Fibroblast of lung (primary cell): ENCODE data around the gene SLPI. TPM values are rescaled to one million over a fixed set of nuclear protein-coding genes. Genes with fewer than 3 reads are reported as not detected.

Experiments
- DNase-seq, 2 donors: peaks; one replicate each; pipeline versions ENCODE4 v3.0.0 to v3.0.0-alpha.2; 2010; ENCODE audit warnings: low read depth in 2 of 2
- H2AFZ ChIP-seq: 2 replicates; pipeline ENCODE4 v1.5.1; 2012; ENCODE audit warnings: low read length, control low read depth, inconsistent platforms
- H3K27ac ChIP-seq: 2 replicates; pipeline ENCODE4 v1.5.1; 2011; ENCODE audit warnings: low read length, control low read depth; ENCODE audit not compliant: insufficient read depth
- H3K27me3 ChIP-seq: 2 replicates; pipeline ENCODE4 v1.5.1; 2011; ENCODE audit warnings: mild to moderate bottlenecking, low read length; ENCODE audit not compliant: control insufficient read depth, insufficient read depth
- H3K36me3 ChIP-seq: 2 replicates; pipeline ENCODE4 v1.5.1; 2011; ENCODE audit warnings: low read length; ENCODE audit not compliant: control insufficient read depth, insufficient read depth
- H3K4me1 ChIP-seq: 2 replicates; pipeline ENCODE4 v1.5.1; 2011; ENCODE audit warnings: low read length; ENCODE audit not compliant: control insufficient read depth, insufficient read depth; ENCODE audit errors: extremely low read depth
- H3K4me2 ChIP-seq: 2 replicates; pipeline ENCODE4 v1.5.1; 2011; ENCODE audit warnings: low read length, control low read depth; ENCODE audit not compliant: insufficient read depth; ENCODE audit errors: extremely low read depth
- H3K4me3 ChIP-seq, 4 experiments: fragments of 200-600 bp in 1 of 4; sonication (generic) in 1 of 4; replicated peaks in 1 of 4; 2 replicates each; pipeline ENCODE4 v1.5.1; 2011 to 2016; ENCODE audit warnings: low read length in 4 of 4, low read depth in 3 of 4, mild to moderate bottlenecking in 3 of 4, control low read depth in 2 of 4, inconsistent platforms in 1 of 4, mixed read lengths in 1 of 4; ENCODE audit not compliant: insufficient read depth in 1 of 4; ENCODE audit errors: control extremely low read depth in 1 of 4
- H3K79me2 ChIP-seq: 2 replicates; pipeline ENCODE4 v1.5.1; 2012; ENCODE audit warnings: mild to moderate bottlenecking, low read length, inconsistent platforms; ENCODE audit not compliant: control insufficient read depth, insufficient read depth
- H3K9ac ChIP-seq: 2 replicates; pipeline ENCODE4 v1.5.1; 2011; ENCODE audit warnings: mild to moderate bottlenecking, low read length, control low read depth; ENCODE audit not compliant: insufficient read depth
- H3K9me3 ChIP-seq: 2 replicates; pipeline ENCODE4 v1.5.1; 2012; ENCODE audit warnings: low read depth, low read length; ENCODE audit not compliant: control insufficient read depth, insufficient read depth
- H4K20me1 ChIP-seq: 2 replicates; pipeline ENCODE4 v1.5.1; 2011; ENCODE audit warnings: low read length; ENCODE audit not compliant: control insufficient read depth, insufficient read depth; ENCODE audit errors: extremely low read depth
- CTCF ChIP-seq, 2 donors: IDR thresholded peaks in 1 of 2; conservative IDR thresholded peaks in 1 of 2; 1 replicate in 1 of 2; 2 replicates in 1 of 2; pipeline ENCODE4 v1.5.1; 2011 to 2012; ENCODE audit warnings: low read length in 2 of 2, control low read depth in 1 of 2, inconsistent platforms in 1 of 2, low read depth in 1 of 2, mild to moderate bottlenecking in 1 of 2
- EZH2 ChIP-seq: IDR thresholded peaks from 2 replicates; pipeline ENCODE4 v1.5.1; 2012; ENCODE audit warnings: low read length, control low read depth, mild to moderate bottlenecking; ENCODE audit errors: missing control alignments
- polyA plus RNA-seq, 2 donors: library from polyadenylated mRNA; depleted of rRNA in 1 of 2; stranded (reverse) in 1 of 2; unstranded in 1 of 2; fragments of >200 nt; gene quantifications; 2 replicates each; pipeline ENCODE4 v1.2.1, GENCODE V29; 2011 to 2012; ENCODE audit warnings: missing spikeins in 1 of 2
- total RNA-seq: library from RNA; depleted of rRNA; stranded (reverse); fragments of >200 nt; gene quantifications from 2 replicates; pipeline ENCODE4 v1.2.1, GENCODE V29; 2014

SLPI gene
- total and polyA plus RNA-seq, 2 donors (not counting 1 experiment from before 2014, with no cell fraction given), result 0.17 to 3.7 TPM

GRCh38 chr20:45223136-45223535, 31.2 kb downstream of the SLPI start:
- no peak overlapping the region for H3K4me3 ChIP-seq
- H3K27ac ChIP-seq, result no peak overlapping the region
- no peaks in the 10 kb centered on the region for H3K4me1 ChIP-seq
- H3K9ac ChIP-seq, result no peak overlapping the region
- H3K9me3 ChIP-seq, result no peaks in the 10 kb centered on the region
- H3K36me3 ChIP-seq, result no peaks in the 10 kb centered on the region
- H3K4me2 ChIP-seq, result no peak overlapping the region
- H3K27me3 ChIP-seq, result peaks cover 2% of the 10 kb centered on the region
- H2AFZ ChIP-seq, result no peak overlapping the region
- H4K20me1 ChIP-seq, result no peaks in the 10 kb centered on the region
- TF ChIP-seq EZH2 (no peak), CTCF (conservative IDR thresholded peaks at IDR 0.05 in 1 of 2, IDR thresholded peaks at IDR 0.05 in 1 of 2; ENCODE audit: low read depth in 1 of 2, low read length in 2 of 2) (no peak)
- H3K79me2 ChIP-seq, result no peaks in the 10 kb centered on the region
- DNase-seq, result no peak

- Histone ChIP-seq H2AFZ (no peak within 1 kb of the TSS), H3K4me1 (no peaks in the 10 kb centered on the region), H4K20me1 (no peaks in the 10 kb centered on the region), H3K9me3 (no peaks in the 10 kb centered on the region), H3K36me3 (no peaks in the 10 kb centered on the region), H3K9ac (no peak within 1 kb of the TSS), H3K4me3 (no peak within 1 kb of the TSS), H3K27me3 (peaks cover 2% of the 10 kb centered on the region), H3K79me2 (no peaks in the 10 kb centered on the region), H3K4me2 (no peak within 1 kb of the TSS), H3K27ac (no peak within 1 kb of the TSS)
- no peak for DNase-seq
- no peak for TF ChIP-seq CTCF (conservative IDR thresholded peaks at IDR 0.05 in 1 of 2, IDR thresholded peaks at IDR 0.05 in 1 of 2; ENCODE audit: low read depth in 1 of 2, low read length in 2 of 2)
- no peak for TF ChIP-seq EZH2
Measured at GRCh38 chr20:45221076-45221475, 33.3 kb downstream of the SLPI start, which contains the start of gene SEMG2. Gene SEMG2 (plus strand): TSS chr20:45221373. CDS start chr20:45221390, 17 bp downstream.

- Histone ChIP-seq H3K27me3 (no peaks in the 10 kb centered on the region), H3K36me3 (no peaks in the 10 kb centered on the region), H3K9me3 (no peaks in the 10 kb centered on the region), H4K20me1 (no peaks in the 10 kb centered on the region), H3K79me2 (no peaks in the 10 kb centered on the region), H3K9ac (no peak overlapping the region), H3K4me1 (no peaks in the 10 kb centered on the region), H3K4me3 (no peak overlapping the region), H3K27ac (no peak overlapping the region), H3K4me2 (no peak overlapping the region), H2AFZ (no peak overlapping the region)
- DNase-seq, result no peak
- TF ChIP-seq EZH2 (no peak), CTCF (conservative IDR thresholded peaks at IDR 0.05 in 1 of 2, IDR thresholded peaks at IDR 0.05 in 1 of 2; ENCODE audit: low read depth in 1 of 2, low read length in 2 of 2) (no peak)
Measured at GRCh38 chr20:45218636-45219035, 35.7 kb downstream of the SLPI start.
